Stimulated activated CD4-positive, alpha-beta T cell treated with anti-CD3 and anti-CD28 coated beads, Interleukin-15, amount 100 ng/mL, for 48 hours (primary cell): Measurements from ENCODE around the gene RCL1.
A peak's percentile ranks its signal among the peaks of the same experiment; 100 is the strongest.
"Not testable (repeated sequence)": the region's sequence is repeated elsewhere in the genome, so short reads cannot be mapped to it uniquely, and the experiment has no call there.

Source experiments
- DNase-seq, 2 donors: peaks; one replicate each; pipeline ENCODE4 v3.0.0-alpha.2; 2020; ENCODE audit warnings: low read depth in 2 of 2

RCL1 gene

GRCh38 chr9:4792572-4793458 is at the start of gene RCL1:
TSS of gene RCL1 (plus strand) at chr9:4792944. CDS start at chr9:4793092, 148 bp downstream.
- DNase-seq = peak; percentile 93 to 94

- DNase-seq = no peak
Observed at GRCh38 chr9:4743131-4743875, 49.4 kb upstream of the RCL1 start.

GRCh38 chr9:4746278-4747030 is 46.3 kb upstream of the RCL1 start:
- no peak for DNase-seq

- no peak for DNase-seq
Observed at GRCh38 chr9:4748612-4749011, 44.1 kb upstream of the RCL1 start.

- no peak for DNase-seq
Observed at GRCh38 chr9:4750023-4750673, 42.6 kb upstream of the RCL1 start.

- DNase-seq = not testable (repeated sequence)
Observed at GRCh38 chr9:4754530-4754929, 38.2 kb upstream of the RCL1 start.

- DNase-seq = no peak
Observed at GRCh38 chr9:4755026-4755609, 37.6 kb upstream of the RCL1 start.

- no peak for DNase-seq
Observed at GRCh38 chr9:4756420-4756819, 36.3 kb upstream of the RCL1 start.

GRCh38 chr9:4760122-4760521 is 32.6 kb upstream of the RCL1 start:
- no peak for DNase-seq

GRCh38 chr9:4762108-4762885 is 30.4 kb upstream of the RCL1 start:
- DNase-seq = peak; percentile 50 to 74

- no peak for DNase-seq
Observed at GRCh38 chr9:4762886-4763541, 29.7 kb upstream of the RCL1 start.

GRCh38 chr9:4764033-4764432 is 28.7 kb upstream of the RCL1 start:
- DNase-seq = no peak

GRCh38 chr9:4768681-4769080 is 24.1 kb upstream of the RCL1 start:
- DNase-seq = no peak

GRCh38 chr9:4769321-4770080 is 23.2 kb upstream of the RCL1 start:
- no peak for DNase-seq

GRCh38 chr9:4771788-4772187 is 21.0 kb upstream of the RCL1 start:
- DNase-seq = no peak

- DNase-seq = no peak
Observed at GRCh38 chr9:4774209-4774608, 18.5 kb upstream of the RCL1 start.

- not testable (repeated sequence) for DNase-seq
Observed at GRCh38 chr9:4774958-4775357, 17.8 kb upstream of the RCL1 start.

GRCh38 chr9:4780651-4781050 is 12.1 kb upstream of the RCL1 start:
- DNase-seq = no peak

- DNase-seq = no peak
Observed at GRCh38 chr9:4781408-4781807, 11.3 kb upstream of the RCL1 start.
